Suprapubic skin (tissue), 4 donors: ENCODE measurements around the gene NDUFB7. TPM values are rescaled to one million over a fixed set of nuclear protein-coding genes. Genes with fewer than 3 reads are reported as not detected.
A peak's percentile ranks its signal among the peaks of the same experiment; 100 is the strongest.

ENCODE experiments used
- DNase-seq, 2 donors: peaks; one replicate each; pipeline ENCODE4 v3.0.0-alpha.2; 2019; ENCODE audit warnings: low spot score in 2 of 2
- H3K27ac ChIP-seq: fragments of 200-600 bp; sonication (generic); one replicate; pipeline ENCODE4 v1.5.1; 2019
- H3K27me3 ChIP-seq: fragments of 200-600 bp; sonication (generic); one replicate; pipeline ENCODE4 v1.5.1; 2019
- H3K36me3 ChIP-seq: fragments of 200-600 bp; sonication (generic); one replicate; pipeline ENCODE4 v1.5.1; 2019
- H3K4me1 ChIP-seq: fragments of 200-600 bp; sonication (generic); one replicate; pipeline ENCODE4 v1.5.1; 2019
- H3K4me3 ChIP-seq: fragments of 200-600 bp; sonication (generic); one replicate; pipeline ENCODE4 v1.5.1; 2019; ENCODE audit warnings: mild to moderate bottlenecking
- H3K9me3 ChIP-seq: fragments of 200-600 bp; sonication (generic); one replicate; pipeline ENCODE4 v1.5.1; 2019
- CTCF ChIP-seq, 2 donors: fragments of 200-600 bp in 1 of 2; fragments of 450-650 bp in 1 of 2; sonication (generic) in 1 of 2; IDR thresholded peaks; one replicate each; pipeline ENCODE4 v1.5.1; 2016 to 2019; ENCODE audit warnings: antibody characterized with exemption in 2 of 2, mild to moderate bottlenecking in 1 of 2, moderate library complexity in 1 of 2
- EP300 ChIP-seq: sonication (generic); formaldehyde crosslinking; IDR thresholded peaks from one replicate; pipeline ENCODE4 v1.6.1; 2017; ENCODE audit warnings: antibody characterized with exemption
- POLR2A ChIP-seq, 2 donors: fragments of 450-650 bp; IDR thresholded peaks; one replicate each; pipeline ENCODE4 v1.6.1; 2017; ENCODE audit warnings: antibody characterized with exemption in 2 of 2, mild to moderate bottlenecking in 2 of 2, moderate library complexity in 2 of 2
- POLR2AphosphoS5 ChIP-seq, 3 donors: sonication (generic); formaldehyde crosslinking; IDR thresholded peaks; one replicate each; pipeline ENCODE4 v1.6.1; 2017; ENCODE audit warnings: antibody characterized with exemption in 3 of 3
- WGBS: methylation state at CpG from one replicate; pipeline ENCODE4 v1.1.5; 2018; 5-methylcytosine and 5-hydroxymethylcytosine counted together
- total RNA-seq, 4 donors: library from RNA; depleted of rRNA; stranded (reverse); fragments of >200 nt; gene quantifications; one replicate each; pipeline ENCODE4 v1.1.0, GENCODE V29; 2016

The NDUFB7 gene
- total RNA-seq, 4 donors from 2014 or later: 196 to 394 (median 340) TPM

GRCh38 chr19:14529254-14530004 lies 42.4 kb downstream of the NDUFB7 start, which contains the start of gene TECR:
Gene TECR (plus strand): TSS chr19:14529594. CDS start chr19:14529697, 103 bp downstream.
- TF ChIP-seq POLR2AphosphoS5 (IDR thresholded peaks at IDR 0.05) (peak in 2 of 3 donors; percentile 92 to 93), CTCF (IDR thresholded peaks at IDR 0.05) (no peak), POLR2A (IDR thresholded peaks at IDR 0.05) (peak; percentile 93 to 95), EP300 (no peak)
- no peaks in the 10 kb centered on the region for H3K36me3 ChIP-seq
- H3K4me1 ChIP-seq: peaks cover 69% of the 10 kb centered on the region
- peak within 1 kb of the TSS; percentile 89 for H3K4me3 ChIP-seq
- H3K9me3 ChIP-seq: no peaks in the 10 kb centered on the region
- DNase-seq: peak; percentile 100
- H3K27ac ChIP-seq: peak within 1 kb of the TSS; percentile 94
- H3K27me3 ChIP-seq: no peaks in the 10 kb centered on the region
- WGBS: 0% methylated on average over 21 of the region's 59 CpGs

DNA sequence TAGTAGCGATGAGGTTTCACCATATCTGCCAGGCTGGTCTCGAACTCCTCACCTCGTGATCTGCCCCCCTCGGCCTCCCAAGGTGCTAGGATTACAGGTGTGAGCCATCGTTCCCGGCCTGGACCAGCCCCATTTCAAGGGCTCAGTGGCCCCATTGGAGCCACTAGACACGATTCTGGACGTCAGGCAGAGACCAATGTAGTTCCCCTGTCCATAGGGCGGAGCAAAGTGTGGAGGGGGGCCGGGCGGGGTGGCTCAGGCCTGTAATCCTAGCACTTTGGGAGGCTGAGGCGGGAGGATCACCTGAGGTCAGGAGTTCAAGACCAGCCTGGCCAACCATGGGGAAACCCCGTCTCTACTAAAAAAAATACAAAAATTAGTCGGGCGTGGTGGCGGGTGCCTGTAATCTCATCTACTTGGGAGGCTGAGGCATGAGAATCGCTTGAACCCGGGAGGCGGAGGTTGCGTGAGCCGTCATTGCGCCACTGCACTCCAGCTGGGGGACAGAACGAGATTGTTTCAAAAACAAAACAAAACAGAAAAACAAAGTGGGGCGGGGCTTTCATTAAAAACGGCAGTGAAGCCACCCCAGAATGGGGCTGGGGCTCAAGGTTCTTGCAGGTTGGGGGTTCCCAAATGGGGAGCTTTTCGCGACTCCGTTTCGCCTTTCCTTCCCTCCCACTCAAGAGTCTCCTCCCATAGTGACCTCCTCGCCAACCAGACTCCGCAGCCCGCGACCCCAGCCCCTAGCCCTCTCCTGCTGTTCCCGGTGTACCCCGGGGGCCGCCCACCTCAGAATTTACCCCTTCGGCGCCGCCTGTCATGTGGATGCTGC lies 43.2 kb downstream of the NDUFB7 start:
- TF ChIP-seq CTCF (IDR thresholded peaks at IDR 0.05) (no peak), POLR2A (IDR thresholded peaks at IDR 0.05) (no peak), EP300 (no peak), POLR2AphosphoS5 (IDR thresholded peaks at IDR 0.05) (no peak)
- Histone ChIP-seq H3K27ac (peak overlapping the region; percentile 94), H3K36me3 (no peaks in the 10 kb centered on the region), H3K4me3 (peak overlapping the region; percentile 89), H3K4me1 (peaks cover 67% of the 10 kb centered on the region), H3K27me3 (no peaks in the 10 kb centered on the region), H3K9me3 (no peaks in the 10 kb centered on the region)
- DNase-seq: no peak
- 33% methylated on average over 39 of the region's 39 CpGs for WGBS

- H3K27ac ChIP-seq: peak overlapping the region; percentile 94
- no peak for DNase-seq
- no peaks in the 10 kb centered on the region for H3K9me3 ChIP-seq
- WGBS: 56% methylated on average over 4 of the region's 4 CpGs
- H3K27me3 ChIP-seq: no peaks in the 10 kb centered on the region
- no peak for TF ChIP-seq CTCF (IDR thresholded peaks at IDR 0.05)
- no peak for TF ChIP-seq EP300
- TF ChIP-seq POLR2A (IDR thresholded peaks at IDR 0.05): no peak
- no peak for TF ChIP-seq POLR2AphosphoS5 (IDR thresholded peaks at IDR 0.05)
- no peak overlapping the region for H3K4me3 ChIP-seq
- H3K36me3 ChIP-seq: no peaks in the 10 kb centered on the region
- peaks cover 58% of the 10 kb centered on the region for H3K4me1 ChIP-seq
These were observed 45.4 kb downstream of the NDUFB7 start for GRCh38 chr19:14526423-14526822.

GRCh38 chr19:14525729-14526128 lies 46.1 kb downstream of the NDUFB7 start:
- no peaks in the 10 kb centered on the region for H3K9me3 ChIP-seq
- H3K27ac ChIP-seq: peak overlapping the region; percentile 94
- no peak for DNase-seq
- WGBS: 40% methylated on average over 6 of the region's 6 CpGs
- no peaks in the 10 kb centered on the region for H3K27me3 ChIP-seq
- TF ChIP-seq EP300 (no peak), POLR2A (IDR thresholded peaks at IDR 0.05) (no peak)
- peaks cover 52% of the 10 kb centered on the region for H3K4me1 ChIP-seq
- no peak overlapping the region for H3K4me3 ChIP-seq
- no peaks in the 10 kb centered on the region for H3K36me3 ChIP-seq

GRCh38 chr19:14520543-14520942 lies 51.3 kb downstream of the NDUFB7 start:
- H3K27ac ChIP-seq: peak overlapping the region; percentile 83
- TF ChIP-seq CTCF (IDR thresholded peaks at IDR 0.05): no peak
- TF ChIP-seq EP300: no peak
- TF ChIP-seq POLR2AphosphoS5 (IDR thresholded peaks at IDR 0.05): no peak
- no peak for TF ChIP-seq POLR2A (IDR thresholded peaks at IDR 0.05)
- no peak overlapping the region for H3K4me3 ChIP-seq
- H3K4me1 ChIP-seq: peaks cover 47% of the 10 kb centered on the region
- no peak for DNase-seq
- H3K36me3 ChIP-seq: peaks cover 9% of the 10 kb centered on the region
- H3K27me3 ChIP-seq: no peaks in the 10 kb centered on the region
- no peaks in the 10 kb centered on the region for H3K9me3 ChIP-seq
- WGBS: 95% methylated on average over 4 of the region's 4 CpGs
